ENCODE data around the gene NOC3L.

GRCh38 chr10:94402204-94402842 lies 39.6 kb upstream of the NOC3L start, which contains the start of gene TBC1D12:
- TF ChIP-seq POLR2AphosphoS5 (IDR thresholded peaks at IDR 0.05; ENCODE audit: low read length): peak; percentile 50; the same call in 1 of the 2 replicates
- 0 out of 2 replicates have a peak, but pooled peaks have one; percentile 12 for TF ChIP-seq NR2C1 (IDR thresholded peaks at IDR 0.05)
- peak; percentile 39; the same call in 1 of the 2 replicates for TF ChIP-seq TAF1 (IDR thresholded peaks at IDR 0.05; ENCODE audit: borderline replicate concordance, low read depth, low read length)
- peak; percentile 77 for TF ChIP-seq POLR2A (IDR thresholded peaks at IDR 0.05; ENCODE audit: low read depth, low read length)
- TF ChIP-seq ZNF274 (IDR thresholded peaks at IDR 0.05; ENCODE audit: insufficient read depth, insufficient read length): no peak
- TF ChIP-seq CTCF (IDR thresholded peaks at IDR 0.05 in 2 of 3, conservative IDR thresholded peaks at IDR 0.05 in 1 of 3; ENCODE audit: control insufficient read depth in 2 of 3, extremely low read depth in 1 of 3, insufficient read depth in 1 of 3, low read depth in 3 of 3, low read length in 3 of 3): no peak
- peak; percentile 82 for TF ChIP-seq YY1 (IDR thresholded peaks at IDR 0.05; ENCODE audit: low read depth, low read length)
- TF ChIP-seq REST (IDR thresholded peaks at IDR 0.05; ENCODE audit: low read depth, low read length): no peak
- no peak for TF ChIP-seq HSF1 (IDR thresholded peaks at IDR 0.05; ENCODE audit: low read depth, low read length)
- TF ChIP-seq SIN3A (IDR thresholded peaks at IDR 0.05; ENCODE audit: low read depth, low read length): peak; percentile 50; the same call in 1 of the 2 replicates
- peak; percentile 17 for TF ChIP-seq MXI1 (IDR thresholded peaks at IDR 0.05; ENCODE audit: low read depth, low read length)
- TF ChIP-seq MAX (IDR thresholded peaks at IDR 0.05; ENCODE audit: low read depth, low read length): peak; percentile 69; the same call in 1 of the 2 replicates
- TF ChIP-seq CHD1 (IDR thresholded peaks at IDR 0.05; ENCODE audit: low read depth, low read length): peak; percentile 62; the same call in 1 of the 2 replicates

All from GM12878 (cell line).